TTC549 (cell line): ENCODE results near the gene KRTAP5-3.

Experiments
- FAIRE-seq: peaks from 2 replicates; lab custom pipeline; 2012; peaks lifted over from hg19 to GRCh38; lab: Jason Lieb, UNC

KRTAP5-3 gene

GRCh38 chr11:1563697-1564534 is 44.3 kb downstream of the KRTAP5-3 start:
- no peak for FAIRE-seq

DNA sequence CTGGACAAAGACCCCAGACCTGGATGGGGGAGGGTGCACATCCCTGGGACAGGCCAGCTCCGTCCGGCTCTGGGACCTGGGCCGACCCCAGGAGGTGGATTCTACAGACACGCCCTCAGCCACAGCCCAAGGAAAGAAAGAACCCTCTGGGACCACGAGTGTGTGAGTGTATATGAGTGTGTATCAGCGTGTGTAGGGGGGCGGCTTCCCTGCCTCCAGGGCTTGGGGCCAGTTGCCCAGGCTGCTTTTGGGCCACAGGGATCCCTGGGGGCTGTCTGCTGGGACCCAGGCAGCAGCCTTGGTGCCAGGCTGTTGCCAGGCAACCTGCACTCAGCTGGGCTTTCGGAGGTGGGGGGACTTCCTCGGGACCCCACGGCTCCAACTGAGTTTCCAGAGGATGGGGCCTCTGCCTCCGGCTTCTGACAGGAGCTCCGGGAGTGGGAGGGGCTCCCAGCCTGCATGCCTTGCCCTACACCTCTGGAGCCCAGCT is 45.1 kb downstream of the KRTAP5-3 start:
- no peak for FAIRE-seq

DNA sequence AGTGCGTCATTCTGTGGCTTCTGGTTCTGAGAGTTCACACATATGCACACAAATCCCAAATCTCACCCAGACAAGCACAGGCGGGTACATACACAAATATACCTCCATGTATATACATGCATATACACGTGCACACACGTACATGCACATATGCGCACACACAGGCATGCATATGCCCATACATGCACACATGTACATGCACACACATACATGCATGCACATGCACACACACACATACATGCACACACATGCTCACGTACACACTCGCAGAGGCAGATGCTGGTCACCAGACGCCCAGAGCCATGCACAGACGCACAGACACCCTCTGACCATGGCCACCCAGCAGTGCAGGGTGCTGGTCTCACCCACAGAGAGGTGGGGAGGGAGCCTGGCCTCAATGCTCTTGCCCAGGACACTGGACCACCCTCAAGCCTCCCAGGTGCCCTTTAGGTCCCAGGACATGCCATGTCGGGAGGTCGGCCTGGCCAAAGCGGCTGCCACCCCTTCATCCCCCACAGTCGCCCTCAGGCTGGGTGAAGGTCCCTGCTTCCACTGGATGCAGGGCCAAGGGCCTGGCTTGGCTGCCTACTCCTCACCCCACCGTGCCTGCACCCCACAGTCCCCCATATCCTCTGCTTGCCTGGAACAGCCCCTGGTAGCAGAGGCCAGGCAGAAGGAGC is 45.7 kb downstream of the KRTAP5-3 start:
- no peak for FAIRE-seq

GRCh38 chr11:1561955-1562354 is 46.3 kb downstream of the KRTAP5-3 start:
- FAIRE-seq: no peak

- FAIRE-seq: no peak
Measured at GRCh38 chr11:1561266-1561665, 47.0 kb downstream of the KRTAP5-3 start.

DNA sequence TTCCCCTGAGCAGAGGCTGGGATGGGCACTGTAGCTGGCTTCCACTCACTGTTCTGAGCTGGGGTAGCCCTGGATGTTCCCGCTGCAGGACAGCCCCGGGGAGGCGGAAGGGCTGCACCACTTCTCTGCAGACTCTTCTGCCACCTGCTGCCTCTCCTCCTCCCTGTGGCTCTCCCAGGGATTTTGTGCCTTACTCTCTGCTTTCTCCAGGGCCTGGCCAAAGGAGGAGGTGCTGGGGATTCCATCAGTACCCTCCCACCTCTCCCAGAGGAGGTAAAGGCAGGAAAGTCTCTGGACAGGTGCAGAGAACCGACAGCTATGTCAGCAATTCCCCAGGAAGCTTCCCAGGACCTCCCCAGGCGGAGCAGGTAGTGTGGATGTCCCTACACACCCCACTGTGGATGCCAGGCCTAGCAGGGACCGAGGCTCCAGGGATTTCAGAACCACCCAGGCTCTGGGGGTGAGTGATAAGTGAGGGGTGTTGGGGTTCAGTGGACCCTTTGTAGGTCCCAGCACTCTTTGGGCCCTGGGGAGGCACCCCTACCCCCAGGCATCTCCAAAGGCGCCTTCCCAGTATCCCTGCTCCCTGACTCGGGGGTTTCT is 47.5 kb downstream of the KRTAP5-3 start:
- no peak for FAIRE-seq

GRCh38 chr11:1560002-1560648 is 48.1 kb downstream of the KRTAP5-3 start:
- FAIRE-seq: no peak

DNA sequence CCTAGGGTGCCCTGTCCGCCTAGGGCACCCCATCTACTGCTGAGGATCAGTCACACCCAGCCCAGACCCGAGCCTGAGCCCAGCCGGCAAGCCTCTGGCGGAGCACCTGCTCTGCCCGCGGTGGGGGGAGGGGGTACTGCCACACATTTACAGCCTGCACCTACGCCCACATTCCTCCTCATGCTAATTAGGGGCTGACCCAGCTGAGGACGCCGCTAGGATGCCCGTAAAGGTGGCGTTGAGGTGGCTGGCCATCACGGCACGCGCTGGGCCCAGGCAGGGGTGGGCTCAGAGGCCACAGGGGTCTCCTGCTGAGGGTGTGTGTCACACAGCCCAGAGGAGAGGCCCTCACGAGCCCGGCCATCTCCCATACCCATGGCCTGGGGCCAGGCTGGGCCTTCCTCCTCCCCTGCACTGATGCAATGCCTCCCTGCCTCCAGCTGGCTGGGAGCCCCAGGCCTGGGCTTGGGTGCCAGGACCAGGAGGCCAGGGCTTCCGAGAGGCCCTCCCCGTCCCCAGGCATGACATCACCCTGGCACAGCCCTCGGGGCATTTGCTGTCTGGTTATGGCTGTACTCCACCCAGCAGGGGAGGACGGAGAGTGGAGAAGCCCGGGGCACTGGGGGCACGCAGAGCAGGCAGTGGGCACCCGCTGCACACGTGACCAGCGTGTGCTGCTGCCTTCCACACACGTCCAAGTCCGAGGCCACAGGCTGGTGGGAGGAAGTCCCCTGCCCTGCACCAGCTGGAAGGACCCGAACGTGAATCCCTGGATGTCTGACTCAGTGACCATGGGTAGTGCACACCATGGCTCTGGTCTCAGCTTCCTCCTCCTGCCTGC is 48.9 kb downstream of the KRTAP5-3 start:
- FAIRE-seq: no peak

GRCh38 chr11:1558775-1559110 is 49.5 kb downstream of the KRTAP5-3 start:
- FAIRE-seq: no peak

GRCh38 chr11:1557904-1558774 is 50.1 kb downstream of the KRTAP5-3 start:
- no peak for FAIRE-seq
